ENCODE measurements around the gene MS4A4E. TPM values are rescaled to one million over a fixed set of nuclear protein-coding genes. Genes with fewer than 3 reads are reported as not detected.

MS4A4E gene
- total RNA-seq, 6 donors from 2014 or later, result 0.89 to 27.2 (median 3.2) TPM

- ATAC-seq (ENCODE audit: low FRiP score in 2 of 2) (no peak), DNase-seq (no peak)
- Histone ChIP-seq H3K4me1 (no peaks in the 10 kb centered on the region), H3K36me3 (no peaks in the 10 kb centered on the region), H3K27me3 (no peaks in the 10 kb centered on the region), H3K27ac (no peak overlapping the region), H3K4me3 (no peak overlapping the region), H3K9me3 (no peaks in the 10 kb centered on the region)
- 88 to 100% methylated on average over 1 of the region's 1 CpG for WGBS, 2 donors
- TF ChIP-seq, protein P1, sequence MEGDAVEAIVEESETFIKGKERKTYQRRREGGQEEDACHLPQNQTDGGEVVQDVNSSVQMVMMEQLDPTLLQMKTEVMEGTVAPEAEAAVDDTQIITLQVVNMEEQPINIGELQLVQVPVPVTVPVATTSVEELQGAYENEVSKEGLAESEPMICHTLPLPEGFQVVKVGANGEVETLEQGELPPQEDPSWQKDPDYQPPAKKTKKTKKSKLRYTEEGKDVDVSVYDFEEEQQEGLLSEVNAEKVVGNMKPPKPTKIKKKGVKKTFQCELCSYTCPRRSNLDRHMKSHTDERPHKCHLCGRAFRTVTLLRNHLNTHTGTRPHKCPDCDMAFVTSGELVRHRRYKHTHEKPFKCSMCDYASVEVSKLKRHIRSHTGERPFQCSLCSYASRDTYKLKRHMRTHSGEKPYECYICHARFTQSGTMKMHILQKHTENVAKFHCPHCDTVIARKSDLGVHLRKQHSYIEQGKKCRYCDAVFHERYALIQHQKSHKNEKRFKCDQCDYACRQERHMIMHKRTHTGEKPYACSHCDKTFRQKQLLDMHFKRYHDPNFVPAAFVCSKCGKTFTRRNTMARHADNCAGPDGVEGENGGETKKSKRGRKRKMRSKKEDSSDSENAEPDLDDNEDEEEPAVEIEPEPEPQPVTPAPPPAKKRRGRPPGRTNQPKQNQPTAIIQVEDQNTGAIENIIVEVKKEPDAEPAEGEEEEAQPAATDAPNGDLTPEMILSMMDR (IDR thresholded peaks at IDR 0.05), result no peak
- TF ChIP-seq POLR2A (IDR thresholded peaks at IDR 0.05) (no peak), POLR2AphosphoS5 (IDR thresholded peaks at IDR 0.05) (no peak), EP300 (IDR thresholded peaks at IDR 0.05) (no peak)
Observed at GRCh38 chr11:60150279-60150678, 92.7 kb downstream of the MS4A4E start.

Small RNA genes lying within 50 kb of the gene (small RNA-seq; reads per million reads assigned to genes)
- 0.29 to 3.3 (median 1.2) reads per million in 4 donors for gene MIR6503

Other genes with a start within 250 kb of the MS4A4E start
- not detected for gene OOSP4B, start 226.0 kb downstream of the MS4A4E start, total RNA-seq
- gene OOSP2, start 202.7 kb downstream of the MS4A4E start, total RNA-seq, result not detected
- 1 to 10 TPM in 1 of 6 donors, under 1 TPM in 1, not detected in 4; 0.46 to 1.1 TPM for gene MS4A3, start 186.5 kb downstream of the MS4A4E start, total RNA-seq
- 10 to 100 TPM in 1 of 6 donors, 1 to 10 TPM in 5; 1.3 to 17.1 (median 4.8) TPM for gene MS4A2, start 154.5 kb downstream of the MS4A4E start, total RNA-seq
- gene MS4A6A, start 60.1 kb downstream of the MS4A4E start, total RNA-seq, result 100 to 1,000 TPM in 2 of 6 donors, 10 to 100 TPM in 4; 21.4 to 156 (median 97.0) TPM
- gene MS4A4A, start 37.5 kb upstream of the MS4A4E start, total RNA-seq, result 10 to 100 TPM; 10.2 to 68.1 (median 47.7) TPM
- gene MS4A6E, start 84.1 kb upstream of the MS4A4E start, total RNA-seq, result 1 to 10 TPM in 1 of 6 donors, not detected in 5; 9.4 TPM
- 100 to 1,000 TPM in 5 of 6 donors, 10 to 100 TPM in 1; 90.9 to 216 (median 183) TPM for gene MS4A7, start 135.4 kb upstream of the MS4A4E start, total RNA-seq
- 10 to 100 TPM in 3 of 6 donors, 1 to 10 TPM in 3; 4.0 to 35.6 (median 8.6) TPM for gene MS4A14, start 153.3 kb upstream of the MS4A4E start, total RNA-seq
- not detected for gene MS4A5, start 186.4 kb upstream of the MS4A4E start, total RNA-seq
- 1 to 10 TPM in 4 of 6 donors, under 1 TPM in 1, not detected in 1; 0.15 to 2.5 (median 1.5) TPM for gene MS4A1, start 212.7 kb upstream of the MS4A4E start, total RNA-seq
- gene MS4A12, start 249.6 kb upstream of the MS4A4E start, total RNA-seq, result not detected

All from upper lobe of left lung (tissue), 6 donors.